Hematopoietic multipotent progenitor cell treated with erythropoietin and hydrocortisone succinate and interleukin-3 and kit ligand, for 4 days (in vitro differentiated cells): ENCODE measurements around the gene DTX1.

Experiments
- DNase-seq: peaks from one replicate; pipeline ENCODE4 v3.0.0-alpha.2; 2015

The DTX1 gene

GRCh38 chr12:113095405-113095804 lies 38.9 kb downstream of the DTX1 start:
- no peak for DNase-seq

DNA sequence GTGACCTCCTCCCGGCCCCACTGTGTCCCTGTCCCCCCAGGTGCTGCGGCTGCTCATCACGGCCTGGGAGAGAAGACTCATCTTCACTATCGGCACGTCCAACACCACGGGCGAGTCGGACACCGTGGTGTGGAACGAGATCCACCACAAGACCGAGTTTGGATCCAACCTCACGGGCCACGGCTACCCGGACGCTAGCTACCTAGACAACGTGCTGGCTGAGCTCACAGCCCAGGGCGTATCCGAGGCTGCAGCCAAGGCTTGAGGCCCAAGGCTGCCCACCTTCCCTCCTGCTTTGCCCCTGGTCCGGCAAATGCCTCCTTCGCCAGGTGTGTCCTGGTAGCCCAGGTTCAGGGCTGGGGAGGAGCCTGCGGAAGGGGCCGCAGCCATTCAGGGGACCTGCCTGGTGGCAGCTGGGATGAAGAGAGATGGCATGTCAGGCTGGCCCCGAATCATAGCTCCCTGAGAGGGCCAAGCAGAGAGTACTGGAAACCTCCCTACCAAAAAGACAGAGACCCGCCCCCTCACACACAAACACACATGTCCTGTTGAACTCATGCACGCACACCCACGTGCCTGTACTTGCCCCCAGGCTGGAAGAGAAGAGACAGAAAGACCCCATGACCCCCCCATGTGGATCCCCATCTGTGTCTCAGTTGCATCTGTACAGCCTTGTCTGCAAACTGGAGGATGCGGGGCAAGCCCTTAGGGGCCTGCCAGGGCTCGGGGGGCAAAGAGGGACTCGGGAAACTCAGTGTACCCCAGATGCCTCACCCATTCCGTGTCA lies 40.3 kb downstream of the DTX1 start:
- DNase-seq, result no peak

DNA sequence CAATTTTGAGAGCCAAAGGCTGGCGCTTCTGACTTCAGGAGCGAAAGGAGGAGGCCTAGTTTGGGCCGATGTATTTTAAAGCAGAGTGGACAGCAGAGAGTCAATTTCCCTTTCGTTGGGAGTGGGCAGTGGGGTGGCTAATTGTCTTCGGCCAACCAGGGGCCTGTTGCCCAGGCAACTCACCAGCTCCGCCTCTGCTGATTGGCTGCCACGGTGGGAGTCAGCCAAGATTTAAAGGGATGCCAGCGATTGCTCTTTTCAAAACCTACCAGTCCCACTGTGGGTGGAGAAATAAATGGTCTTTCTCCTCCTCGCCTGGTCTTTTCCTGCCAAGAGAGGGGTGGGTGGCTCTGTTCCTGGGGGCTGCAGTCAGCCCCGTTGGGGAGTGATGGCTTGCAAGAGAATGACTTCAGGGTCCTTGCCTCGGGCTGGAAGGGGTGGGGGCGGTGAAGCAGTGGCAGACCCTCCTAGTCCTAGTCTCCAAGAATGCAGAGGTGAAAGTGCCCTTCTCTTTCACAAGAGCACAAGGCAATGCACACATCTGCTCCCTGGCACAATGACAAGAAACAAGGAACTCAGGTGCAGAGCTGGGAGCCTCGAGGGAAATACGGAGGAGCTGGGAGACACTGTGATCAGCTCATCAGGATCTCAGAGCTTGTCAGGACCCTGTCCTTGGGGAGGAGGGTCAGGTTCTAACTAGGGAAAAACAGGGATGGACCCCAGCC lies 41.3 kb downstream of the DTX1 start:
- DNase-seq, result no peak

DNA sequence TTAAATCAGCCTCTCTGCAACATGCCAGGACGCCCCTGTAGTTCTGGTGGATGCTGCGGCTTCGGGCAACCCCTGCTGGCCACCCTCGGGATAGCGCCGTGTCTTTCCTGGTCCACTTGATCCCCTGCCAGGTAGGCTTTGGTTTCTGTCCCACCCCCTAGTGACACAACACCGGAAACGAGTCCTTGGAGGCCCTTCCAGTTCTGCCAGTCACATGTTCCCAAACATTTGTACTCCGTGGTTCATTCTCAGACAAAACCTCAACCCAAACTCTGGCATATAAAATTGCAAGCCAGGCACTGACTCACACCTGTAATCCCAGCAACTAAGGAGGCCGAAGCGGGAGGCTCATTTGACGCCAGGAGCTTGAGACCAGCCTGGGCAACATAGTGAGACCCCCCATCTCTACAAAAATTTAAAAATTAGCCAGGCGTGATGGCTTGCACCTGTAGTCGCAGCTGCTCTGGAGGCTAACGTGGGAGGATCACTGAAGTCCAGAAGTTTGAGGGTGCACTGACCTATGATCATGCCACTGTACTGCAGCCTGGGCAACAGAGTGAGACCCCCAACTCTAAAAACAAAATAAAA lies 42.0 kb downstream of the DTX1 start:
- peak; percentile 69 for DNase-seq

DNA sequence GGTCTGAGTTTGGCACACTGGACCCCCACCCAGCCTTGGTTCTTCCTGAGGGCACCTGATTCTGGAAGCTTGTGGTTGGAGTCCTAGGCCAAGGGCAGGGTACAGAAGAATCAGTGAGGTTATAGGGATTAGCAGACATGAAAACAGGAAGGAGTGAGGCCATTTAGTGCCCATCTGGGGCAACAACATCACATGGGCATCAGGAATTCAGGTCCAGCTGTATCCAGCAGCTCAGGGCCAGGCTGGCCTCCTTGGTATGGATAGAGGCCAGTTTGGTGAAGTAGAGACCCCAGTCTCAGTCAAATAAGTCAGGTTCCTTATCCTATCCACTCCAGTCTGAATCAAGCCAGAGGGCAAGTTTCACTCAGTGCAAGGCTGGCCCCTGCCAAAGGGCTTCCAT lies 42.8 kb downstream of the DTX1 start:
- no peak for DNase-seq

GRCh38 chr12:113099764-113100163 lies 43.2 kb downstream of the DTX1 start:
- DNase-seq, result no peak

DNA sequence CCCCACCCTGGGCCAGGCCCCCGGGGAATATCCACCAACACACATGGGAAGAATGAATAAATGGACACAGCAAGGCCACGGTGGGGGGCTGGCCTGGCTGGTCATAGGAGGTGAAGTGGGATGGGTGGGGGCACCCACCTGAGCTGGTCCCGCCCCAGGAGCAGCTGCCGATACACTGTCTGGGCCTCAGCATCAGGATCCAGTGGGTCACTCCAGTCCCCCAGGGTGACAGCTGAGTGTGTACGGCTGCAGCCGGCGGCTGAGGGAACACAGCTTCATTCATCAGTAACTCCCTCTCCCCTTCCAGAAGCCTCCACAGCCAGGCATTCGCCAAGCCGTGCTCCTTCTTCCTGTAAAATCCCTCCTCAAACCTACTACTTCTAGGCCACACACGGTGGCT lies 45.2 kb downstream of the DTX1 start:
- no peak for DNase-seq

DNA sequence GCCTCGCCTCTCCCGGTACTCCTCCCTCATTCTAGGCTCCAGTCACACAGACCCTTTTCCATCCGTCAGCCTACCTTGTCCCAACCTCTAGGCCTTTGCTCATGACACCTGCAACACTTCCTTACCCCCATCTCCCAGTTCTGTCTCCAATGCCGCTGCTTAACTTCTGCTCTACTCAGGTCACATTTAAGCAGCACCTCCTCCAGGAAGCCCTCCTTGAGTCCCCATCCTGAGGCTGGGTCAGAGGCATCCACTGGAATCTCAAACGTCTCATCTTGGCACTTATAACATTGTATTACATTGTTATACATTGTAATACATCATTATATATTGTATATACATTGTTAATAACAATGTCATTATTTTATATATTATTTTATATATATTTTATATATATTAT lies 46.3 kb downstream of the DTX1 start:
- DNase-seq, result no peak

GRCh38 chr12:113103756-113104450 lies 47.4 kb downstream of the DTX1 start:
- DNase-seq, result peak; percentile 34

- no peak for DNase-seq
Measured at GRCh38 chr12:113104953-113105510, 48.5 kb downstream of the DTX1 start.

DNA sequence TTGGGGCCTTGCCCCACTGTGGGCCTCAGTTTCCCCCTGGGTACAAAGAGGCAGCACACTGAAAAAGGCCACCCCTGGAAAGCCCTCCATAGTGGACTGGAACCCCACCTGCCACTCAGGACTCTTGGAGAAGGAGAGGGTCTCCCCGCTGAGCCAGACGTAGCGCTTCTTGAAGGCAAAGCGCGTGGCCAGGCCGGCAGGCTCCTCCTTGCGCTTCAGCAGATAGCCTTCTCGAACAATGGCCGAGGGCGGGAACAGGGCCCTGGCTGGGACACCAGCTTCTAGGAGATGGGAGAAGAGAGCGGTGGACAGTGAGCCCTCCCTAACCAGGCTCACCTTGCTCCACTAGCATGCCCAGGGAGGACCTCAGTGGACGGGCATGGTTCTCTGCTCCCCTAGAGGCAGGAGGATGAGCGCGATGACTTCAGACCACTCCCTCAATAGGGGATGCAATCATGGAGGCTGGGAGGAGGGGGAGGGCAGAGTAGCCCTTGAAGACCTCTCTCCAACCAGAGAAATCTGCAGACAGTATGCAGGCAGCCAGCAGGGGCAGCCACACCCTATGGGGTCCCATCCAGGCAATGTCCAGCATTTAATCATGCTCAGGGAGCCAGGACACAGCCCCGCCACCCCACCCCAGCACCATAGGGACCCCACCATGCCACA lies 49.2 kb downstream of the DTX1 start:
- DNase-seq, result no peak

- DNase-seq, result no peak
Measured at GRCh38 chr12:113106361-113106760, 49.8 kb downstream of the DTX1 start.

DNA sequence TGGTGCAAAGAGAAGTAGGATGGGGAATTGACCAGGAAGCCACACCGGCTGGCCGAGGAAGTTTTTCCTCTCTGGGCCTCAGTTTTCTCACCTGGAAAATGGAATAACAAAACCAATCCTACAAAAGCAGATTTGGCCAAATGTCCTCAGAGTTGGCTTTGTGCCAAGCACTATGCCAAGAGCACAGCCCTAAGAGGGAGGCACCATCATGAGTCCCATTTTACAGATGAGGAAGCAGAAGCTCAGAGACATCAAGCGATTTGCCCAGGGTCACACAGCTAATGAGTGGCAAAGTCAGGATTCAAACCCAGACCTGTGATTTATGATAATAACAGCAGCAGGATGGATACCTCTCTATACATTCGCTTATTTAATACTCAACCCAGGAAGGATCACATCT lies 51.8 kb downstream of the DTX1 start:
- DNase-seq, result no peak

DNA sequence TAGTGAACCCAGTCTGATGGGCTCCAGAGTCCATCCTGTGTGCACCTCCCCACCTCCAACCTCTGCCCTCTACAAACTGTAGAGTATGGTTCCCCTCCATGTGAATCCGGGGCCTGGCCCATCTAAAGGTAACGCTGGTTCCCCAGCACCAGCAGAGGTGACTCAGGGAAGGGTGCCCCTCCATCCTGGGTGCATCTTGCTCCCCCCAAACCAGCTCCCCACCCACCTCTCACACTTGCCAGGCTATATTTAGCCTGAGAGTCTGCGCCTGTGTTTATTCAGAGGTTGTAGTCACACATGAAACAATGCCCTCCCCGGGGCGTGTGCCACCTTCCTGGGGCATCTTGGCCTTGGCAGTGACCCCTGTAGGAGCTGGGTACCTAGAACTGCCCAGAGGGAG lies 52.8 kb downstream of the DTX1 start:
- no peak for DNase-seq

- DNase-seq, result no peak
Measured at GRCh38 chr12:113109872-113110599, 53.5 kb downstream of the DTX1 start.

DNA sequence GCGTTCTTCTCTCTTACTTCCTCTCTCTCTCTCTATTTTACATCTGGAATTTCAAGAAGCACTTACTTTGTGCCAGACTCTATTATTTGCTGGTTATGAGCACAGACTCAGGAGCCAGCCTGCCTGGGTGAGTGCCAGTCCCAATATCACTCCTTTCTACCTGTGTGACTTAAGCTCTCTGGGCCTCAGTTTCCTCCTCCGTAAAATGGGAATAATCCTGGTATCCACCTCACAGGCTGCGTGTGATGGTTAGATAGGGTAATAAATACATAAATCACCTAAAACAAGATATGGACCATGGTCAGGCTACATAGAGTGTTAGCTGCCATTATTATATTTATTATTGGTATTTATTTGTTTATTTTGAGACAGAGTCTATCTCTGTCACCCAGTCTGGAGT lies 54.7 kb downstream of the DTX1 start:
- DNase-seq, result no peak

DNA sequence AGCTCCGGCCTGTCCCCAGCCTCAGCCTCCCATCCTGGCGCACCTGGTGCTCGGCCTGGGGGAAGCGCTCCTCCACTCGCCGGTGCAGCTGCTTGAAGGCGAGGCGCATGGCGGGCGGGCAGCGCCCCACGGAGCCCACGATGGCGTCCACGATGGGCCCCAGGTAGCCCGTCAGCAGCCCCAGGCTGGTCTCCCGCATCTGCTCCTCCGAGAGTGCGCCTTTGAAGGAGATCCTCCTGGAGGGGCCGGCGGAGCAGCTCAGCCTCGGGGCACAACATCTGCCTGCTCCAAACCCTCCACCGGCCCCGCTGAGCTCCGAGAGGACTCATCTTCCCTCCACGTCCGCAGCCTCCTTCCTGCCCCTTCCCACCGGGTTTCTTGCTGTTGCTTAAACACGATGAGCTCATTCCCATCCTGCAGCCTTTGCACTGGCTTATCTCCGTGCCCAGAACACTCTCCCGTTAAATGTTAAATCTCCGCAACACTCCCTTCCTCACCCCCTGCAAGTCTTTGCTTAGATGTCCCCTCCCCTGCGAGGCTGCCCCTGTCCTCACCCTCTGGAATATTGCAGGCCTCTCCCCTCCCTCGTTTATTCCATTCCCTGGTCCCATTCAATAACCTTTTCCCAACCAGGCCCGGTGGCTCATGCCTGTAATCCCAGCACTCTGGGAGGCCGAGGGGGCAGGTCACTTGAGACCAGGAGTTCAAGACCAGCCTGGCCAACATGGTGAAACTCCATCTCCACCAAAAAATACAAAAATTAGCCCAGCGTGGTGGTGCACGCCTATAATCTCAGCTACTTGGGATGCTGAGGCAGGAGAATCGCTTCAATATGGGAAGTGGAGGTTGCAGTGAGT lies 55.7 kb downstream of the DTX1 start:
- no peak for DNase-seq

- DNase-seq, result no peak
Measured at GRCh38 chr12:113113397-113113796, 56.9 kb downstream of the DTX1 start.

DNA sequence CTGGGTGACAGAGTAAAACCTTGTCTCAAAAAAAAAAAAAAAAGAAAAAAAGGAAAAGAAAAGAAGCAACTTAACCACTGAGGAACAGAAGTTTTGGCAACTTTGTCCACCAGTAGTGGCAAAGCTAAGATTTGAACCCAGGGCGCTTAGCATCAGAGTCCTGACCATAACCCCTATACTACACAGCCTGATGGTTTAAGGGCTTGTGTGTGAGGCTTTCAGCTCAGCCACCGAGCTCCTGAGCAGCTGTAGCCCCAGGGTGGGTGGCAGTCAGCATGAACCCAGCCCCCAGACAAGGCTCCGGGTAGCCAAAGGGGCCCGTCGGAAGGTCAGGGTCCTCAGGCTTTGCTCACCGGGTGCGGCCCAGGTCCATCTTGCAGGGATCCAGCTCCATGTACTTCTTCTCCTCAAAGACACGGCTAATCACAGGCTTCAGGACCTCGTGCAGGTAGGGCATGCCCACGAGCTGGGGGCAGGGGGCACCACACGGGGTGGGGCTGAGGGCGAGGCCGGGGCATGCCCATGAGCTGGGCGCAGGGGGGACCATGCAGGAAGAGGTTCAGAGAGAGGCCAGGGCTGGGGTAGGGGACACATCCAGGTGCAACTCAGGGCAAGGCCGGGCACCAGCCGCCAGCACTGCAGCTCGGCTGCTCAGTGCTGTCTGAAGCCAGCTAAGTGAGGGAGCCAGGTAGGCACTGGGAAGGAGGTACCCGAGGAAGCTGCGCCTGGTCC lies 58.1 kb downstream of the DTX1 start:
- no peak for DNase-seq

DNA sequence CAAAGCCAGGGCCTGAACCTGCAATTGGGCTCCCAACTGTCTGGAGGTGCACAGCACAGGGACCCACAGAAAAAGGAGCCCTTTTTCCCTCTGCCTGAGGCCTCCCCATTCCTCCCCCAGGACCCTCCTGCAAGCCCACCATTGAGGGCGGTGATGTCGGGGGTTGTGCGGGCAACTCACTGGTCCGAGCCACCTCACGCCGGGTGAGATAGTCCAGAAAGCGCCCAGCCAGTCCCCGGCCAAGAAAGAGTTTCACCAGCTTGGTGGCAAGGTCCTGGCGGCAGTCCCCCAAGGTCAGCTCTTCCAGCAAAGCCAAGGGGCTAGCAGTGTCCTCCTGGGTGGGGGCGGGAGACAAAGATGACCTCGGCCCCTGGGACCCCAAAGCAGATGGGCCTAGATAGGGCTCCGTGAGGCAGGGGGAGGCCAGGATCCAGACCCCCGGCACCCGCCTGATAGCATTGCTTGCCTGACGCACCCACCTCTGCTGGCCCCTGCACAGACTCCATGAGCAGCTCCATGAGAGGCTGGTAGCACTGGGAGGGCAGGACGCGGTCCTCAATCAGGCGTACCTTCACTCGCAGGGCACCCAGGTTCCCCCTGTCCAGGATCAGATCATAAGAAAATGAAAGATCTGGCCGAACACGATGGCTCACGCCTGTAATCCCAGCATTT lies 59.1 kb downstream of the DTX1 start:
- no peak for DNase-seq
